HG03457 (cell line): Measurements from ENCODE around the gene TTLL4.

Experiments
- ATAC-seq: cut with Tn5 transposase; IDR thresholded peaks from one replicate; pipeline ENCODE4 v1.9.1; 2021; ENCODE audit warnings: moderate number of reproducible peaks; ENCODE audit not compliant: unreplicated experiment

Gene TTLL4

DNA sequence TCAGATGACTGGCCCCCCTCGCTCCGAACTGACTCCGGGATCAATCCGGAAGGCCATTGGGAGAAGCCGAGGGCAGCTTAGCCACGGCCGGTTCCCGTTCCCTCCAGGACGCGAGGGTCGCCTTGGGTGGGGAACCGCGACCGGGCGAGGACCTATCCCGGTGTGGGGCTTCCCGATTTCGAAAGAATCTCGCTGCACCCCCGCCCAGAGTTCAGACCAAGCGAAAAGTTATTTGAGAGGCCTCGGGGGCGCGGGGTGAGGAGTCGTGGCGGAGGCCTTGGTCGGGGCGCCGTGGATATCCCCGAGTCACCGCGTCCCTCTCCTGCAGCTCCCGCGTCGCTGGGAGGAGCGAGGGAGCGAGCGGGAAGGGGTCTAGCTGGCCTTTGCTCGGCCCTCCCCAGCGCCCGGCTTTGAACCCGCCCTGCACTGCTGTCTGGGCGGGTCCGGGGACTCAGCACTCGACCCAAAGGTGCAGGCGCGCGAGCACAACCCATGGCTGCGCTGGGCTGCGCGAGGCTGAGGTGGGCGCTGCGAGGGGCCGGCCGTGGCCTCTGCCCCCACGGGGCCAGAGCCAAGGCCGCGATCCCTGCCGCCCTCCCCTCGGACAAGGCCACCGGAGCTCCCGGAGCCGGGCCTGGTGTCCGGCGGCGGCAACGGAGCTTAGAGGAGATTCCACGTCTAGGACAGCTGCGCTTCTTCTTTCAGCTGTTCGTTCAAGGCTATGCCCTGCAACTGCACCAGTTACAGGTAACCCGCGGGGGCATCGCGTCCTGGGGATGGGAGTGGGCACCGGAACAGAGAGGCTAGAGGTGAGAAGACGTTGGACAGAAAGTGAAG lies 71.3 kb downstream of the TTLL4 start, which contains the start of gene CYP27A1:
Gene CYP27A1 (plus strand): TSS at position 457 of the 837 bp plus-strand sequence. CDS start 36 bp downstream, at position 493.
- ATAC-seq: no peak

DNA sequence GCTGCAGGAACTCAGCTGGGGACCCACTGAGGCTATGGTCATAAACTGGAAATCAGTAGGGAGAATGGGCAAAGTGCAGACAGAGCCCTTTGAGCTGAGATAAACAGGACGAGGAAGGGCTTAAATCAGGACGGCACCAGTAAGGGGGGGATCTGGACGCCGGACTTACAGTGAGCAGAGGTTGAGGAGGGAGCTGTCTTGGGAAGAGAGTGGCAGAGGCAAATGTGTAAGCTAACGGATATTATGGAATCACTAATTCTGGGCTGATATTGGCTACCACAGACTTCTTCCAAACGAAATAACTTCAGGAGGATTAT lies 71.9 kb downstream of the TTLL4 start:
- no peak for ATAC-seq

DNA sequence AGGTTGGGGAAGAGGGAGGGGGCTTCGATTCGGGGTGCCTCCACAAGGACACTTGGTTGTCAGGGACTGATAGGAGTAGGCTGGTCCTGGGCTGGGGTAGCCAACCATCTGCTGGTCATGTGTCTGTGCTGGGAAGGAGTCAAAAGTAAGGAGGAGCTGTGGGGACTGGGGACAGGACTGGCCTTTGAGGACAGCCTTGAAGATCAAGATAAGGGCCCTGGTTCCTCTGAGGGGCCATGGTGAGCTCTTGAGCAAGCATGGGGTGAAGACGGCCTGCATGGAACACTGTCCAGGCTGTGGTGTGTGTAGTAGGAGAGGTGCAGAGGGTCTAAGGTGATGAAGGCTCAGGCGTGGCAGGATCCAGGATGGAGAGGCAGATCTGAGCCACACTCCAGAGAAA lies 73.1 kb downstream of the TTLL4 start:
- no peak for ATAC-seq

DNA sequence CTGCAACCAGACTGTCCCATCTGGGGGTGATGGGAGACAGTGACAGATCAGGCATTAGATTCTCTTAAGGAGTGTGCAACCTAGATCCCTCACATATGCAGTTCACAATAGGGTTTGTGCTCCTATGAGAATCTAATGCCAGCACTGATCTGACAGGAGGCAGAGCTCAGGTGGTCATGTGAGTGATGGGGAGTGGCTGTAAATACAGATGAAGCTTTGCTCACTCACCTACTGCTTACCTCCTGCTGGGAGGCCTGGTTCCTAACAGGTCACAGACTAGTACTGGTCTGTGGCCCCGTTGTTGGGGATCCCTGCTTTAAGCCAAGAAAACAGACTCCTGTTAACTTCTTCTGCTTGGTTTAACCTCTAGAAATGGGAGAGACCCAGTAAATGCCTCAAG lies 74.5 kb downstream of the TTLL4 start:
- ATAC-seq: no peak

DNA sequence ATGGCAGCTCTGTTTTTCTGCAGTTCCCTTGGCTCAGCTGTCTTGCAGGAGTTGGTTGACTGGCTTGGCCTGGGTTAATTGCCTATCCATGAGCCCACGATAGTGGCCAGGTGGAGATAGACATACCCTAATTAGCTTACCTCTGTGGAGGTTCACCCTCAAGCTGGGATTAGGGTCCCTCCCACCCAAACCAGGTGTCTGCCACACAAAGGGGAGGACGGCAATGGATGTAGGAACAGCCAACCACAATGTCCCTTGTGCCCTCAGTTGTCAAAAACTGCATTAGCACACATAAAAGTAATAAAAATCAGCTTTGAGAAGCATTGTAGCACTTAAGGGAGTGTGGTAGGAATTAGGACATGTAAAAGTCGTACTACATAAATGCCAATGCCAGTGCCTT lies 75.5 kb downstream of the TTLL4 start:
- ATAC-seq: no peak

- no peak for ATAC-seq
Observed at GRCh38 chr2:218788529-218789255, 78.1 kb downstream of the TTLL4 start.

DNA sequence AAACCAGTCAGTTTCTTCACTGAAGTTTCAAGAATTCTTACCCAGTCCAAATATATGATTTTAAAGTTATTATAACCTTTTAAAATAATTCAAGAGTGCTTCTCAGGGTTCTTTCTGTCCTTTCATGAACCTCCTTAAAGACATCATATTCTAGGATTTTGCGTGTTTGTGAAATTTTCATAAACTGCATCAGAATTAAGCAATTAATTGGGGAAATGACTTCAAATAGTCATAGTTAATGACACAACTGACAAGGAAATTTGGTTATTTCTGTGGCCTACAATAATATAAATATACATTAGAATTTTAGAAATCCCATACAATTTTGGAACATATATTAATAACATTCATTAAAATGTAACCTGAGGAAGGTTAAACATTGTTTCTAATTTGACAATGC lies 81.8 kb downstream of the TTLL4 start:
- ATAC-seq: no peak

GRCh38 chr2:218796691-218797090 lies 86.1 kb downstream of the TTLL4 start:
- no peak for ATAC-seq

- ATAC-seq: no peak
Observed at GRCh38 chr2:218798767-218799504, 88.3 kb downstream of the TTLL4 start.

DNA sequence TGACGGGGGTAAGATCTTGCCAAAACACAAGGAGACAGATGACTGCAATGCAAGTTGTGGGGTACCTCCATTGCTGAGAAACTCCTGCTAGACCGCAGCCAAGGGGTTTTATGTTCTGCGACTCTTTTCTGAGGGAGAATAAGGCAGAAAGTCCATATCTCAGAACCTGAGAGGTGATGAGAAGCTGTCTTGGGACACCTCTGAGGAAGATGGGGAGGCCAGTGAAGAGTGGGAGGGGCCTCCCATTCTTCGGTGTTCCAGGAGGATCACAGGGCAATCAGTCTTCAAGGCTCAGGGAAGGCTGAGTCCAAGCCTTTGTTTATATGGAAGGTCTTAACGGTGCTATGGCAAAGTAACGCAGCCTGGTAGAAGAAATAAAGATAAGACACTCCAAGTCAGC lies 89.4 kb downstream of the TTLL4 start:
- ATAC-seq: no peak

- no peak for ATAC-seq
Observed at GRCh38 chr2:218802386-218802994, 91.9 kb downstream of the TTLL4 start.

DNA sequence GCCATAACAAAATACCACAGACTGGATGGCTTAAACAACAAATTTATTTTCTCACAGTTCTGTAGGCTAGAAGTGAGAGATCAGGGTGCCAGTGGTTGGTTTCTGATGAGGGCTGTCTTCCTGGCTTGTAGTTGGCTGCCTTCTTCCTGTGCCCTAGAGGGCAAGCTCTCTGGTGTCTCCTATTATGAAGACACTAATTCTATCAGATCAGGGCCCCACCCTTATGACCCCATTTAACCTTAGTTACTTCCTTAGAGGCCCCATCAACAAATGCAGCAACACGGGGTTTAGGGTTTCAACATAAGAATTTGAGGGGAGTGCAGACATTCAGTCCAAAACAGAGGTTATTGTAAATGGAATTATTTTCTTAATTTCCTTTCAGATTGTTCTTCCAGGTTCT lies 94.2 kb downstream of the TTLL4 start:
- no peak for ATAC-seq
